ENCODE results near the gene PRC1.
"Not testable (repeated sequence)": the region's sequence is repeated elsewhere in the genome, so short reads cannot be mapped to it uniquely, and the experiment has no call there.

The PRC1 gene

DNA sequence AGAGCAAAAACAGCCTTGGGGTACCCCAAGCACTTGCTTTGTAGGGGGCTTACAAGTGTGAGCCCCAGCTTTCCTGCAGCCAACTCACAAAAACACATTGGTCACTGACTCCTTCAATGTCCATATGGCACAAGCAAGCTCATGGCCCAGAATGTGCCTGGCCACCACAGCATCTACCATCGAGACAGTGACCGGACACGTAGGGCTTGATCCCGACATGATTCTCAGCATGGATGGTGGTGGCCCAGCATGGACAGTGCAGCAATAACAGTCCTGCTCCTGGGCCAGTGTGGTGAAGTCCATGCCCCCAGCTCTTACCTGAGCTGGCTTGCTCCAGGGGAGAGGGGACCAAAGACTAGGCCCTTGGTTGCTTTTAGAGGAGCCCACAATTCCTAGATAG is 53.3 kb downstream of the PRC1 start:
- no peak overlapping the region for H3K27ac ChIP-seq
- no peak overlapping the region for H3K4me3 ChIP-seq

DNA sequence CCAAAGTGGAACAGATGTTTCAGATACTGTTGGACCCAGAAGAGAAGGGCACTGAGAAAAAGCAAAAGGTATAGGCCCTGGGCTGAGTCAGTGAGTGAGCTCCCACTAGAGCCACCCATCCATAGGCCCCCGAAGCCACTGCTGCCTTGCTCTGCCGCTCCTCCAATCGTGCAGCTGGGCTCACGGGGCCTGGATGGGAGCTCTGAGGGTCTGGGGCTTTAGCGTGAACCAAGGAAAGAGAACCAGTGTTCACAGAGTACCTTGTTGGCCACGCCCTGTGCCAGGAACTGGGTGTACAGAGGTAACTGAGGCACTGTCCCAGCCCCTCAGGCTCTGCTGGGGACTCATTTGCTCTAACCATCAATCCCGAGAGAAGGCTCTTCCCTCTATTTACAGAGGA is 54.6 kb downstream of the PRC1 start:
- Histone ChIP-seq H3K4me3 (no peak overlapping the region), H3K27ac (no peak overlapping the region)

DNA sequence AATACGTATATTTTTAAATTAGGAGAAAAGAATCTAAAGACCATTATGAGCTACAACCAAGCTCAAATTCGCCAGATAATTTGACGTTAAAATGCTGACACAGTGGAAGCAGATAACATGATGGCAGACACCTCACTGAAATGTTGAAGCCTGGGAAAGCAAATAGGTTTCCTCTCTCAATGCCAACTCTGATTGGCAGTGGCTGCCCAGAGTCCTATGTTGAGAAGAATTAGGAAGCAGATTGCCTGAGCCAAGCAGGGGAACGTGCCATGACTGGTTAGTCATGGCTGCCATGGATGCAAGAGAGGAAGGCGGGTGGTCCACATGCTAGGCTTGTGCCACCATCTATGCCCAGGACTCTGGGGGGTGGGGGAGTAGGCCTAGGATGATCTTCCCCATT is 56.1 kb downstream of the PRC1 start:
- H3K27ac ChIP-seq: no peak overlapping the region
- no peak overlapping the region for H3K4me3 ChIP-seq

DNA sequence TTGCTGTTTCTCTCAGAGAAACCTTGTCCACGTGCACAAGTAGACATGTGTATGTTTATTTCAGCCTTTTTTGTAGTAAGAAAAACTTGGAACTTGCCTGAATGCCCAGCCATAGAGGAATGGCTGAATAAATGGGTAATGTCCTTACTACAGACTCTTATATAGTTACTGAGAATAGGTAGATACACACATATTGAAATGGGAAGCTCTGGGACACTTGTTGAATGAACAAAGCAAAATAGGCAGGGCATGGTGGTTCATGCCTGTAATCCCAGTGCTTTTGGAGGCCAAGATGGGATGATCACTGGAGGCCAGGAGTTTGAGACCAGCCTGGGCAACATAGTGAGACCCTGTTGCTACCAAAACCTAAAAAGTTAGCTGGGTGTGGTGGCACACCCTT is 57.5 kb downstream of the PRC1 start:
- Histone ChIP-seq H3K27ac (no peak overlapping the region), H3K4me3 (no peak overlapping the region)

DNA sequence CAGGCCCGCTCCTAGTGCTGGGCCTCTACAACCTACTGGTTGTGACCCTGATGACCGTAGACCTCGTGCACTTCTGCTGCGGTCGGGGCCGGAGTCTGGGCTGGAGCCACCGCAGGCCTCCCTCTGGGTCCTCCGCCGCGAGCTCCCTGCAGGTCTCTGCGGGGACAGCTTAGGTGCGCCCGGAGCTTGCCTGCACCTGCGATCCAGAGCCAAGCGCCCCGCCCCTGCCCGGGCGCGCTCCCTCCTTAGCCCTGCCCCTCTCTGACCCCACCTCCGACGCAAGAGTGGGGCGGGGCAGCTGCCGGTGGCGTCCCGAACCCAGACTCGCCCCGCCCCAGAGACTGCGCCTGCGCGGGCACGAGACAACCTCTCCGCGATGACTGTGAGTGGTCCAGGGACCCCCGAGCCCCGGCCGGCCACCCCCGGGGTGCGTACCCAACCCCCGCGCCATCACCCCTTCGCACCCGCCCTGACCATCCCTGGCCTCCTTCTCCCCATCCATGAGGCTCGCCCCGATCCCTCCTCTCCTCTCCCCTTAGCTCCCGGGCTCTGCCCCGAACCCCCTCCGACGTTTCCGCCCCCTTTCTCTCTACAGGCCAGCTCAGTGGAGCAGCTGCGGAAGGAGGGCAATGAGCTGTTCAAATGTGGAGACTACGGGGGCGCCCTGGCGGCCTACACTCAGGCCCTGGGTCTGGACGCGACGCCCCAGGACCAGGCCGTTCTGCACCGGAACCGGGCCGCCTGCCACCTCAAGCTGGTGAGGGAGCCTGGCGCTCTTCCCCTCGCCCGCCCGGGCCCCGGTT is 59.2 kb downstream of the PRC1 start, which contains the start of gene UNC45A:
Gene UNC45A, plus strand, starts transcription at position 337 of the 803 bp plus-strand sequence. Its CDS starts 40 bp downstream, at position 377.
- Histone ChIP-seq H3K27ac (peak within 1 kb of the TSS; percentile 47 to 92 (median 84)), H3K4me3 (peak within 1 kb of the TSS; percentile 59 to 82 (median 77))

DNA sequence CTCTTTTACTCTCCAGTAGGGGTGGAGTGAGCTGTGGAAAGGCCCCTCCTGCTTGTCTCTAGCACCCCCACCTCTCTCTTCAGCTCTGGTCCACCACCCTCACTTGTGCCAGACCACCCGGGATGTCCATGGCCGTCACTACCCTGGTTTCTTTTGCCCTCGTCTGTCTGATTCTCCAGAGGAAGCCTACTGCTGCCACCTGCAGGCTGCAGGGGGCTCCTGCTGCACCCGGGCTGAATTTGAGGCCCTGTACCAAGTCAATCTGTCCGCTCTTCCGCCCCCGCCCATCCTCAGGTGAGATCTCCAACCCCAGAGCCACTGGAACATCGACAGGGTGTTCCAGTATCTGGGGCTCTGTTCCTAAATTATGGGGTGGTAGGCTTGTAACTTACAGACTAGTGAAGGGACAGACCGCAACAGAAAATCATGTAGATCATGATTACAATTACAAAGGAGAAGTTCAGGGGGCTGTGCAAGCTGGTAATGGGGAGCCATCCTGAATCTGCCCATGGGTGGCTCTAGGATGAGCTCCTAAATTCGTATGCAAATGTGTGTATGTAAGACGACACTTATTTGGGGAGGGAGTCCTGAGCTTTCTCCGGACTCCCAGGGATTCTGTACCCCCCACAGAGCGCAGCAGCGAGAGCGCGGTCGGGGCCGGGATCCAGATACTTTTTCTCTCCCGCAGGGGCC is 59.9 kb downstream of the PRC1 start:
- Histone ChIP-seq H3K4me3 (peak overlapping the region; percentile 59 to 82 (median 77)), H3K27ac (peak overlapping the region in 19 of 21 experiments; percentile 60 to 92 (median 85))

DNA sequence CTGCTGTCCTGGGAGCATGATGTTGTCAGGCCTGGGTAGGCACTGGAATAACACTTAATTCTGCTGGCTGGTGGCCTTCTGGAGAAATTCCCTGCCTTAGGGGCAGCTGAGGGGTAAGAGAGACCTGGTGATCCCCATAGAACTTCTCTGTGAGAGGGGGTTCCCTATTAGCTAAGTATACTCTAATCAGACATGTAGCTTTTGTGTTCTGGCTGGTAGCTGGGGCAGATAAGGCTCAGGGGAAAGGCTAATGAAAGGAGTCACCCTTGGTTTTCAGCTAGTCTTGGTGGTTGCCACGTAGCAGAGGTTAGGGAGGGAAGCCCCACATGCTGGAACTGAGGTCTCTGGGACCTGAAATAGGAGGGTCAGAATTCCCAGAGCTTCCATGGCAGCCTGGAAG is 61.0 kb downstream of the PRC1 start:
- H3K27ac ChIP-seq: peak overlapping the region in 2 of 21 experiments; percentile 87 to 90
- H3K4me3 ChIP-seq: no peak overlapping the region

DNA sequence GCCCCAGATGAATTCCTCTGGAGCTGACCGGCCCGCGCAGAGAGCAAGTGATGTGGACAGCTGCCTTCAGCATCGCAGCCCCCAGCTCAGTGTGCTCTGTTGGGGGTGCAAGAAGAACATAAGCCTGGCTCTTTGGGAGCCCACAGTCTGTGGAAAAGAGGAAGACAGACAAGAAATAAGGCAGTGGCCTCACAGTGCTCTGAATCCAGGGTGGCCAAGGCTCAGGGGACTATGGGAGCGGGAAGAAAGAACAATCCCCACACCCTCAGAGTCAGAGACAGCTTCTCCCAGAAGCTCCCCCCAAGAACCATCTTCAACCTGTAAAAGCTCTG is 61.7 kb downstream of the PRC1 start:
- H3K4me3 ChIP-seq: peak overlapping the region in 6 of 7 experiments; percentile 57 to 89 (median 76)
- H3K27ac ChIP-seq: peak overlapping the region in 17 of 21 experiments; percentile 73 to 94 (median 90)

DNA sequence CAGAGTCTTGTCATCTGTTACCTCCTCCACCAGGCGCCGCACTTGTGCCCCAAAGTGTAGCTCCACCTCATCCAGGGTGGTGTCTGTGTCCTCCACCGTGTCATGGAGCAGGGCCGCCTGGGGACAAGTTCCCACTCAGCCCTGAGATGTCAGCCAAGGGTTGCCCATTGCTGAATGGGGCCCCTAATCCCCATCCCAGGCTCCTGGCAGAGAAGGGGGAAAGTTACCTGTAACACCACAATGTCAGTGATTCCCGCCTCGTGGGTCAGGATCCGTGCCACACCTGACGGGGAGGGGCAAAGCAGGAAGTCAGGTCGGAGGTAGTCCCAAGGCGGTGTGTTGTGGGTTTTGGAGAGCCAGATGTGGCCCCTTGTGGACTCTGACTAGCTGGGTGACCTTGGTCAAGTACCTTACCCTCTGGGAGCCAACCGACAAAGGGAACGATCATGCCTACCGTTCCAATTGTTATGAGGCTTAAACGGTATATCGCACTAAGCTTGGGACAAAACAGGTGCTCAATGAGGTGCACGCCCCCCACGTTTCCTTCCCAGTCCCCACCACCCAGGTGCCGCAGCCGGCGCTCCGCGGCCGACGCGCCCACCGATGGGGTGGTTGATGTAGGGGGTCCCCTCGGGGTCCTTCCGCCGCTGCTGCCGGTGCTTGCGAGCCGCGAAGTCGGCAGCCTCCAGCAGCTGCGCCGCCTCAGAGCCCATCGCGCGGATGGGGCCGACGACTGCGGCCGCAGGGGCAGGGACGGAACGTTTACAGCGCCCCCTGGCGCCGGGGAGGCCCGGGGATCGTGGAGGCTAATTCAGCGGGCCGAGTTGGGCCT is 62.3 kb downstream of the PRC1 start, which contains the start of gene HDDC3:
Gene HDDC3, minus strand, starts transcription at position 722 of the 832 bp plus-strand sequence. Its CDS starts 9 bp downstream, at position 713.
- Histone ChIP-seq H3K4me3 (peak within 1 kb of the TSS; percentile 50 to 89 (median 69)), H3K27ac (peak within 1 kb of the TSS; percentile 51 to 94 (median 90))

DNA sequence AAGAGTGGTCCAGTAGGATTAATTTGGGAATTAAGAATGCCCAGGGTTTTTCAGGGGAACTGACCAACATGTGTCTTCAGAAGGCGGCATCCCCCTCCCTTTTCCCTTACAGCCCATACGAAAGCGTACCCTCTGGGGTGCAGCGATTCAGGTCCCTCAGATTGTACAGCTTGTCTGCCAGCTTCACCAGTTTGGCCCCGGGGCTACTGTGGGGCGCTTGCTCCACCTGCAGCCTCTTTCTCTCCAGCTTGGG is 62.8 kb downstream of the PRC1 start:
- Histone ChIP-seq H3K4me3 (peak overlapping the region in 6 of 7 experiments; percentile 50 to 89 (median 71)), H3K27ac (peak overlapping the region in 19 of 21 experiments; percentile 56 to 94 (median 90))

DNA sequence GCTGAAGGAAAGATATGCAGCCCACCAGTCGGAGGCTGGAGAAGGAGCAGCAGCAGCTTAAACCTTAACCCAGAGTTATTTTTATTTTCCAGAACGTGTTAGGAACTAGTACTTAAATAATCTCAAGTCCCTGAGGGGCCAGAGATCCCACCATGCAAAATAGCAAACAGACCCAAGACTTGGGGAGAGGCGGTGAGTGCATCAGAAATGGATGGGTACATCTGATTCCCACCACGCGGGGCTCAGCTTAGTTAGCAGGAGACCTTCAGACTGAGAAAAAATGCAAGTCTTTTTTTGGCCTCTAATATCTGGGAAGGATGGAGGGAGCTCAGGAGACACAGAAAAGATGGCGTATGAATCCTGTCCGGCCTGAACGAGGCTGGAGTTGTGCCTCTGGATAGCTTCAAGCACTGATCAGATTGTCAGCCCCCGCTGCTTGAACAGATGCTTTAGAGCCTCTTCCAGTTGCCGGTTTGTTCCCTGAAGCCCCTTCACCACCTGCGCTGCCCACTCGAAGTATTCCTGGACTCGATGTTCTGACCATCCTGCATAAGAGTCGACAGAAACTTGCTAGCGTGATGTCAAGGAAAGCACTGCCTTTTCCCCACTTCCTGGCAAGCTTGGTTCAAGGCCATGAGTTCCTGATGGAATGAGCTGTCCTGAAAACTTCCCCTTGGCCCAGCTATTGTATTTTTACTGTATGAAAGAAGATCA is 63.3 kb downstream of the PRC1 start:
- Histone ChIP-seq H3K27ac (peak overlapping the region in 19 of 21 experiments; percentile 87 to 97 (median 91)), H3K4me3 (peak overlapping the region in 6 of 7 experiments; percentile 53 to 85 (median 60))

DNA sequence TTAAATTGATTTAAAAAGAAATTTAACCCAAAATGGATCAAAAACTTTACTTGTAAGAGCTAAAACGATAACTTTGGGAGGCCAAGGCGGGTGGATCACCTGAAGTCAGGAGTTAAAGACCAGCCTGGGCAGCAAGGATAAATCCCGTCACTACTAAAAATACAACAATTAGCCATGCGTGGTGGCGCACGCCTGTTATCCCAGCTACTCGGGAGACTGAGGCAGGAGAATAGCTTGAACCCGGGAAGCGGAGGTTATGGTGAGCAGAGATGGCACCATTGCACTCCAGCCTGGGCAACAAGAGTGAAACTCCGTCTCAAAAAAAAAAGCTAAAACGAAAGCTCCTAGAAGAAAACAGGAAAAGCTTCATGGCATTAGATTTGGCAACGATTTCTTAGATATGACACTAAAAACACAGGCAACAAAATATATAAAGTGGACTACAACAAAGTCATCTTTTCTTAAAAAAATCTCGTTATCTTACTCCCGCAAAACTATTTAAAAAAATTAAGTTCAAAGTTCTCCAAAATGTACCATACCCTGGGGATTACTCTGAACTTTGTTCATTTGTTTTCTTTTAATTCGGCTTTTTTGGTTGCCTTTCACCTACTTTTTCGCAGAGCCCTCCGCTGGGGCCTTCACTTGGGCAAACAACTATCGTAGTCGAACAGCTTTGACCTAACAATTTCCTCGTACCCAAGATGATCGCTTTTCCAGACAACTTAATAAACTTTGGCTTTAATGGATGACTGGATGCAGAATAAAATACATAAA is 64.9 kb downstream of the PRC1 start:
- peak overlapping the region; percentile 37 to 97 (median 90) for H3K27ac ChIP-seq
- H3K4me3 ChIP-seq: peak overlapping the region; percentile 50 to 85 (median 58)

DNA sequence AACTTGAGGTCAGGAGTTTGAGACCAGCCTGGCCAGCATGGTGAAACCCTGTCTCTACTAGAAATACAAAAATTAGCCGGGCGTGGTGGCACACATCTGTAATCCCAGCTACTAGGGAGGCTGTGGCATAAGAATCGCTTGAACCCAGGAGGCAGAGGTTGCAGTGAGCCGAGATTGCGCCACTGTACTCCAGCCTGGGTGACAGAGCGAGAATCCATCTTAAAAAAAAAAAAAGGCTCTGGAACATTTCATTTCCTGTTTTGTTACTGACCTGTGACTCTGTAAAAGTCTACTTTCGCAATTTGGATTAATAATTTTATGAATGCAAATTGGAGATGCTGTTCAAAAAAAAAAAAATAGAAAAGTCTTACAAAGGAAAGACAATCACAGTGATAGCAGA is 66.2 kb downstream of the PRC1 start:
- H3K27ac ChIP-seq, H3K4me3 ChIP-seq: not testable (repeated sequence)

DNA sequence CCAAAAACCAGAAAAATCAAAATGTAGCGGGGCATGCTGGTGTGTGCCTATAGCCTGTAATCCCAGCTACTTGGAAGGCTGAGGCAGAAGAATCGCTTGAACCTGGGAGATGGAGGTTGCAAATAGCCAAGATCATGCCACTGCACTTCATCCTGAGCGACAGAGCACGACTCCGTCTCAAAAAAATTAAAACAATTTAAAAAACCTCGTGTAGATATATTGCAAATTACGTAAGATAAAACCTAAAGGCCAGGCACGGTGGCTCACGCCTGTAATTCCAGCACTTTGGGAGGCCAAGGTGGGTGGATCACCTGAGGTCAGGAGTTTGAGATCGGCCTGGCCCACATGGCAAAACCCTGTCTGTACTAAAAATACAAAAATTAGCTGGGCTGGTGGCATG is 67.6 kb downstream of the PRC1 start:
- H3K27ac ChIP-seq, H3K4me3 ChIP-seq: not testable (repeated sequence)

DNA sequence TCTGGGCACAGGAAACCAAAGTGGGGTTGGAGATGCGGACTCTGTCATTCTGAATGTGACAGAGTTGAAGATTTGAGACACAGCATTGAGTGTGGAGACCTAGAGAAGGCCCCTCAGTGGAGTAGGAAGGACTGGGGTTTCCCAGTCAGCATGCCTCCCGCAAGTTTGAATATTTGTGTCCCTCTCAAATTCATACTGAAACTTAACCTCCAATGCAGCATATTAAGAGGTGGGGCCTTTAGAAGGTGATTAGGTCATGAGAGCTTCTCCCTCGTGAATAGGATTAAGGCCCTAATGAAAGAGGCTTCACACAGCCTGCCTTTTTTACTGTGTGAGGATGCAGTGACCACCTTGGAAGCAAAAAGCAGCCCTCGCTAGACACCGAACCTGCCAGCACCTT is 70.0 kb downstream of the PRC1 start:
- Histone ChIP-seq H3K27ac (no peak overlapping the region), H3K4me3 (no peak overlapping the region)

DNA sequence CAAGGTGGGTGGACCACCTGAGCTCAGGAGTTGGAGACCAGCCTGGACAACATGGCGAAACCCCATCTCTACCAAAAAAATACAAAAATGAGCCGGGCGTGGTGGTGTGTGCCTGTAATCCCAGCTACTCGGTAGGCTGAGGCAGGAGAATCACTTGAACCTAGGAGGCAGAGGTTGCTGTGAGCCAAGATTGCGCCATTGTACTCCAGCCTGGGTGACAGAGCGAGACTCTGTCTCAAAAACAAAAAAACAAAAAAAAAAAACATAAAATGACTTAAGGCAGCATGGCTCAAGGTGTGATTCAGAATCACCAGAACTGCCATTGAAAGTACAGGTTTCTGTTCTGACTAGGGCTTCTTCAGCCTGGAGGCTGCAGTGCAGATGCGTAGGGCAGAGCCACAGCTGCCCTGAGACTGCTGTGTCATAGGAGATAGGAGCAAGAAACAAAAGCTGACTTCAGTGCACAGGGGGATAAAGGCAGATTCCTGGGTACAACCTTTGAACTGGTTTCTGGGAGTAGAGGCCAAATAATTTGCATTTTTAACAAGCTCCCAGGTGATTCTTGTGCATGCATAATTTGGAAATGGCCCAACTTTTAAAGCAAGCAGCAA is 71.5 kb downstream of the PRC1 start:
- not testable (repeated sequence) for H3K27ac ChIP-seq, H3K4me3 ChIP-seq

DNA sequence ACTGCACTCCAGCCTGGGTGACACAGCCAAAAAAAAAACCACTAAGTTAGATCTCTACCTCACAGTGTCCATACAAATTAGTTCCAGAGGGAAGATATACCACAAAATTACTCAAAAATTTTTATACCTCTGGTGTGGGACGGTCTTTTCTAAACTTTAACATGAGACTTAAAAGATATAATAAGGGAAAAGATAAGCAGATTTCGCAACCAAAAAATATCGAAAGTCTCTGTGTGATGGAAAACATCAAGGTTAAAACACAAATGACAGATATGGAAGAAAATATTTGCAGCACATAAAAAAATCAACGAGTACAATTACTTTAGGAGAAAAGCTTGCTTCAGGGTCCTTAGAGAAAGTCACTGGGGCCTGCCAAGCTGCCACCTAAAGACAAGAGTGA is 72.4 kb downstream of the PRC1 start:
- no peak overlapping the region for H3K4me3 ChIP-seq
- no peak overlapping the region for H3K27ac ChIP-seq

DNA sequence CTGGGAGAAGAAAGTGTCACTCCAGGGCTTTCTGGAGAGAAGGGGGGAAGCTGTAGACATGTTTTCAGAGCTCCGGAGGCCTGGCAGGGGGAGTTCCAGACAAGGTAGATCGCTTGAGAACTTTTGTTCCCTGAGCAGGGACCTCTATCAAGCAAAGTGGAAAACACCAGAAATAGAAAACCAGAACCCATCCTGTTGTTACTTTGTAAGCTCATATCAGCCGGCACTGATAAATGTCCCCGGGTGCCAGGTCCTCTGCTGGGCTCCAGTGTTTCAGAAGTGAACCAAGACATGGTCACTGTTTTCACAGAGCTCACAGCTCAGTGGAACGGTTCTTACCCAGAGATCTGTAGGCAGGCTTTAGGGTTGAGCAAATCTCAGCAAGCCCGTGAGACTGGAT is 75.5 kb downstream of the PRC1 start:
- no peak overlapping the region for H3K27ac ChIP-seq
- no peak overlapping the region for H3K4me3 ChIP-seq

All from skin epidermis (tissue), 12 donors.